ENCODE measurements around the gene MCMBP. TPM values are rescaled to one million over a fixed set of nuclear protein-coding genes. Genes with fewer than 3 reads are reported as not detected.
A peak's percentile ranks its signal among the peaks of the same experiment; 100 is the strongest.
"Not testable (repeated sequence)": the region's sequence is repeated elsewhere in the genome, so short reads cannot be mapped to it uniquely, and the experiment has no call there.

The MCMBP gene
- 100 to 1,000 TPM; 120 to 121 TPM for total RNA-seq

GRCh38 chr10:119872610-119872859 is at the start of gene MCMBP:
TSS of gene MCMBP (minus strand) at chr10:119872843. CDS start at chr10:119872584, 259 bp downstream.
- Mint-ChIP-seq H3K4me1 (peaks cover 30% of the 10 kb centered on the region), H3K27ac (peak within 1 kb of the TSS; percentile 86), H3K4me3 (peak within 1 kb of the TSS; percentile 82), H3K36me3 (peaks cover 9% of the 10 kb centered on the region), H3K27me3 (no peaks in the 10 kb centered on the region), H3K9me3 (no peaks in the 10 kb centered on the region)
- DNase-seq = no peak

GRCh38 chr10:119919826-119920225 is 47.2 kb upstream of the MCMBP start:
- H3K36me3 Mint-ChIP-seq = peaks cover 19% of the 10 kb centered on the region
- H3K4me1 Mint-ChIP-seq = peaks cover 8% of the 10 kb centered on the region
- no peak for DNase-seq
- no peaks in the 10 kb centered on the region for H3K27me3 Mint-ChIP-seq
- H3K4me3 Mint-ChIP-seq = no peak overlapping the region
- no peak overlapping the region for H3K27ac Mint-ChIP-seq
- no peaks in the 10 kb centered on the region for H3K9me3 Mint-ChIP-seq

GRCh38 chr10:119919271-119919670 is 46.6 kb upstream of the MCMBP start:
- peak overlapping the region; percentile 20 for H3K27ac Mint-ChIP-seq
- DNase-seq = no peak
- peaks cover 20% of the 10 kb centered on the region for H3K36me3 Mint-ChIP-seq
- no peaks in the 10 kb centered on the region for H3K9me3 Mint-ChIP-seq
- H3K4me3 Mint-ChIP-seq = no peak overlapping the region
- no peaks in the 10 kb centered on the region for H3K27me3 Mint-ChIP-seq
- H3K4me1 Mint-ChIP-seq = peaks cover 8% of the 10 kb centered on the region

- H3K4me1 Mint-ChIP-seq = peaks cover 8% of the 10 kb centered on the region
- H3K27me3 Mint-ChIP-seq = no peaks in the 10 kb centered on the region
- H3K27ac Mint-ChIP-seq = no peak overlapping the region
- H3K9me3 Mint-ChIP-seq = no peaks in the 10 kb centered on the region
- no peak for DNase-seq
- H3K36me3 Mint-ChIP-seq = peaks cover 22% of the 10 kb centered on the region
- H3K4me3 Mint-ChIP-seq = no peak overlapping the region
Measured at GRCh38 chr10:119917777-119918176, 45.1 kb upstream of the MCMBP start.

GRCh38 chr10:119910689-119911088 is 38.0 kb upstream of the MCMBP start:
- no peaks in the 10 kb centered on the region for H3K4me1 Mint-ChIP-seq
- H3K27ac Mint-ChIP-seq = no peak overlapping the region
- H3K9me3 Mint-ChIP-seq = no peaks in the 10 kb centered on the region
- DNase-seq = no peak
- H3K27me3 Mint-ChIP-seq = no peaks in the 10 kb centered on the region
- peaks cover 16% of the 10 kb centered on the region for H3K36me3 Mint-ChIP-seq
- H3K4me3 Mint-ChIP-seq = no peak overlapping the region

GRCh38 chr10:119908166-119908565 is 35.5 kb upstream of the MCMBP start:
- H3K4me3 Mint-ChIP-seq = no peak overlapping the region
- DNase-seq = no peak
- H3K4me1 Mint-ChIP-seq = no peaks in the 10 kb centered on the region
- H3K9me3 Mint-ChIP-seq = no peaks in the 10 kb centered on the region
- peaks cover 18% of the 10 kb centered on the region for H3K36me3 Mint-ChIP-seq
- H3K27ac Mint-ChIP-seq = no peak overlapping the region
- H3K27me3 Mint-ChIP-seq = no peaks in the 10 kb centered on the region

- H3K36me3 Mint-ChIP-seq = peaks cover 18% of the 10 kb centered on the region
- not testable (repeated sequence) for H3K4me1 Mint-ChIP-seq, H3K4me3 Mint-ChIP-seq, DNase-seq, H3K27ac Mint-ChIP-seq, H3K27me3 Mint-ChIP-seq, H3K9me3 Mint-ChIP-seq
Measured at GRCh38 chr10:119907695-119908094, 35.1 kb upstream of the MCMBP start.

GRCh38 chr10:119903946-119904666 is 31.5 kb upstream of the MCMBP start:
- Mint-ChIP-seq H3K27ac (no peak overlapping the region), H3K4me1 (peaks cover 3% of the 10 kb centered on the region), H3K9me3 (no peaks in the 10 kb centered on the region), H3K27me3 (no peaks in the 10 kb centered on the region), H3K4me3 (no peak overlapping the region), H3K36me3 (peaks cover 14% of the 10 kb centered on the region)
- no peak for DNase-seq

- no peak overlapping the region for H3K4me3 Mint-ChIP-seq
- H3K27ac Mint-ChIP-seq = no peak overlapping the region
Measured at GRCh38 chr10:119898577-119898976, 25.9 kb upstream of the MCMBP start.

GRCh38 chr10:119896937-119897770 is 24.5 kb upstream of the MCMBP start:
- H3K4me1 Mint-ChIP-seq = peaks cover 41% of the 10 kb centered on the region
- H3K4me3 Mint-ChIP-seq = no peak overlapping the region
- H3K27me3 Mint-ChIP-seq = no peaks in the 10 kb centered on the region
- no peak for DNase-seq
- no peak overlapping the region for H3K27ac Mint-ChIP-seq
- H3K9me3 Mint-ChIP-seq = no peaks in the 10 kb centered on the region
- peaks cover 27% of the 10 kb centered on the region for H3K36me3 Mint-ChIP-seq

More at GRCh38 chr10:119898577-119898976, 25.9 kb upstream of the MCMBP start:
- Mint-ChIP-seq H3K4me1 (peaks cover 38% of the 10 kb centered on the region), H3K27me3 (no peaks in the 10 kb centered on the region), H3K9me3 (no peaks in the 10 kb centered on the region), H3K36me3 (peaks cover 23% of the 10 kb centered on the region)
- DNase-seq = no peak

- H3K36me3 Mint-ChIP-seq = peaks cover 27% of the 10 kb centered on the region
- no peaks in the 10 kb centered on the region for H3K27me3 Mint-ChIP-seq
- DNase-seq = no peak
- H3K9me3 Mint-ChIP-seq = no peaks in the 10 kb centered on the region
- H3K4me3 Mint-ChIP-seq = no peak overlapping the region
- H3K4me1 Mint-ChIP-seq = peaks cover 44% of the 10 kb centered on the region
- no peak overlapping the region for H3K27ac Mint-ChIP-seq
Measured at GRCh38 chr10:119896061-119896655, 23.5 kb upstream of the MCMBP start.

GRCh38 chr10:119893845-119894427 is 21.3 kb upstream of the MCMBP start:
- peaks cover 44% of the 10 kb centered on the region for H3K4me1 Mint-ChIP-seq
- DNase-seq = no peak
- peaks cover 25% of the 10 kb centered on the region for H3K36me3 Mint-ChIP-seq
- H3K27ac Mint-ChIP-seq = peak overlapping the region; percentile 25
- peak overlapping the region; percentile 96 for H3K4me3 Mint-ChIP-seq
- H3K27me3 Mint-ChIP-seq = no peaks in the 10 kb centered on the region
- peaks cover 8% of the 10 kb centered on the region for H3K9me3 Mint-ChIP-seq

GRCh38 chr10:119893074-119893473 is 20.4 kb upstream of the MCMBP start:
- peak overlapping the region; percentile 96 for H3K4me3 Mint-ChIP-seq
- DNase-seq = no peak
- H3K4me1 Mint-ChIP-seq = peaks cover 35% of the 10 kb centered on the region
- peaks cover 17% of the 10 kb centered on the region for H3K36me3 Mint-ChIP-seq
- H3K27me3 Mint-ChIP-seq = no peaks in the 10 kb centered on the region
- peaks cover 8% of the 10 kb centered on the region for H3K9me3 Mint-ChIP-seq
- H3K27ac Mint-ChIP-seq = peak overlapping the region; percentile 97

GRCh38 chr10:119892188-119893065 is 19.8 kb upstream of the MCMBP start, which contains the start of gene SEC23IP:
TSS of gene SEC23IP (plus strand) at chr10:119892730. CDS start at chr10:119892783, 53 bp downstream.
- H3K4me3 Mint-ChIP-seq = peak within 1 kb of the TSS; percentile 96
- peaks cover 34% of the 10 kb centered on the region for H3K4me1 Mint-ChIP-seq
- H3K9me3 Mint-ChIP-seq = peaks cover 8% of the 10 kb centered on the region
- peaks cover 17% of the 10 kb centered on the region for H3K36me3 Mint-ChIP-seq
- H3K27me3 Mint-ChIP-seq = no peaks in the 10 kb centered on the region
- peak within 1 kb of the TSS; percentile 97 for H3K27ac Mint-ChIP-seq
- peak; percentile 93 for DNase-seq
